Cardiac muscle cell (in vitro differentiated cells and primary cell): ENCODE results near the gene LTF. TPM values are rescaled to one million over a fixed set of nuclear protein-coding genes. Genes with fewer than 3 reads are reported as not detected.

Experiments used
- DNase-seq, 2 donors: peaks; one replicate each; pipeline versions ENCODE4 v3.0.0 to v3.0.0-alpha.2; 2010 to 2017; ENCODE audit warnings: low read depth in 1 of 2, low spot score in 1 of 2
- H3K27ac ChIP-seq: fragments of 200-600 bp; sonication (generic); 2 replicates; pipeline ENCODE4 v1.5.1; 2016
- H3K27me3 ChIP-seq: fragments of 200-600 bp; sonication (generic); 2 replicates; pipeline ENCODE4 v1.6.0; 2016; ENCODE audit warnings: control low read depth
- H3K36me3 ChIP-seq: fragments of 200-600 bp; sonication (generic); 2 replicates; pipeline ENCODE4 v1.5.1; 2016; ENCODE audit warnings: control low read depth
- H3K4me1 ChIP-seq: fragments of 200-600 bp; sonication (generic); 2 replicates; pipeline ENCODE4 v1.8.1; 2017; ENCODE audit warnings: low read depth, mild to moderate bottlenecking, mixed run types
- H3K4me3 ChIP-seq: fragments of 200-600 bp; sonication (generic); 2 replicates; pipeline ENCODE4 v1.5.1; 2016; ENCODE audit warnings: mild to moderate bottlenecking
- H3K9me3 ChIP-seq: fragments of 200-600 bp; sonication (generic); 2 replicates; pipeline ENCODE4 v1.5.1; 2017; ENCODE audit warnings: low read depth, mild to moderate bottlenecking, control low read depth
- CTCF ChIP-seq: IDR thresholded peaks from 2 replicates; pipeline ENCODE4 v1.5.1; 2012; ENCODE audit warnings: low read depth, mild to moderate bottlenecking, low read length
- polyA plus RNA-seq: library from polyadenylated mRNA; unstranded; fragments of >200 nt; fragmentation: Nextera tagmentation; extraction: Ambion mirVana; gene quantifications from 2 replicates; pipeline ENCODE4 v1.2.1, GENCODE V29; 2016
- total RNA-seq: library from RNA; depleted of rRNA; stranded (reverse); fragments of >200 nt; gene quantifications from 2 replicates; pipeline ENCODE4 v1.2.3, GENCODE V29; 2016

Gene LTF
- total and polyA plus RNA-seq, 2 experiments from 2014 or later = not detected

- peaks cover 4% of the 10 kb centered on the region for H3K4me1 ChIP-seq
- H3K27me3 ChIP-seq = peaks cover 10% of the 10 kb centered on the region
- H3K9me3 ChIP-seq = no peaks in the 10 kb centered on the region
- H3K4me3 ChIP-seq = no peak overlapping the region
- peak; percentile 100 for TF ChIP-seq CTCF
- H3K36me3 ChIP-seq = no peaks in the 10 kb centered on the region
- no peak overlapping the region for H3K27ac ChIP-seq
- peak; percentile 88 to 95 for DNase-seq
Observed at GRCh38 chr3:46488735-46489361, 24.1 kb upstream of the LTF start.

GRCh38 chr3:46485779-46486175 lies 21.1 kb upstream of the LTF start:
- Histone ChIP-seq H3K27me3 (no peaks in the 10 kb centered on the region), H3K9me3 (no peaks in the 10 kb centered on the region), H3K4me1 (peaks cover 4% of the 10 kb centered on the region), H3K36me3 (no peaks in the 10 kb centered on the region), H3K27ac (no peak overlapping the region), H3K4me3 (no peak overlapping the region)
- no peak for DNase-seq
- TF ChIP-seq CTCF = no peak

GRCh38 chr3:46484911-46485778 lies 20.4 kb upstream of the LTF start:
- H3K27me3 ChIP-seq = no peaks in the 10 kb centered on the region
- peaks cover 4% of the 10 kb centered on the region for H3K4me1 ChIP-seq
- H3K4me3 ChIP-seq = no peak overlapping the region
- TF ChIP-seq CTCF = no peak
- no peak overlapping the region for H3K27ac ChIP-seq
- H3K36me3 ChIP-seq = no peaks in the 10 kb centered on the region
- no peaks in the 10 kb centered on the region for H3K9me3 ChIP-seq
- DNase-seq = peak in 1 of 2 donors; percentile 38

GRCh38 chr3:46484388-46484787 lies 19.7 kb upstream of the LTF start:
- no peak for TF ChIP-seq CTCF
- Histone ChIP-seq H3K36me3 (no peaks in the 10 kb centered on the region), H3K27me3 (no peaks in the 10 kb centered on the region), H3K27ac (no peak overlapping the region), H3K4me1 (peaks cover 4% of the 10 kb centered on the region), H3K4me3 (no peak overlapping the region), H3K9me3 (no peaks in the 10 kb centered on the region)
- DNase-seq = no peak

GRCh38 chr3:46483825-46484224 lies 19.1 kb upstream of the LTF start:
- Histone ChIP-seq H3K36me3 (no peaks in the 10 kb centered on the region), H3K4me3 (no peak overlapping the region), H3K9me3 (no peaks in the 10 kb centered on the region), H3K4me1 (peaks cover 4% of the 10 kb centered on the region), H3K27ac (no peak overlapping the region), H3K27me3 (no peaks in the 10 kb centered on the region)
- no peak for TF ChIP-seq CTCF
- no peak for DNase-seq
